Measurements from ENCODE around the gene UBE2O.

The UBE2O gene

DNA sequence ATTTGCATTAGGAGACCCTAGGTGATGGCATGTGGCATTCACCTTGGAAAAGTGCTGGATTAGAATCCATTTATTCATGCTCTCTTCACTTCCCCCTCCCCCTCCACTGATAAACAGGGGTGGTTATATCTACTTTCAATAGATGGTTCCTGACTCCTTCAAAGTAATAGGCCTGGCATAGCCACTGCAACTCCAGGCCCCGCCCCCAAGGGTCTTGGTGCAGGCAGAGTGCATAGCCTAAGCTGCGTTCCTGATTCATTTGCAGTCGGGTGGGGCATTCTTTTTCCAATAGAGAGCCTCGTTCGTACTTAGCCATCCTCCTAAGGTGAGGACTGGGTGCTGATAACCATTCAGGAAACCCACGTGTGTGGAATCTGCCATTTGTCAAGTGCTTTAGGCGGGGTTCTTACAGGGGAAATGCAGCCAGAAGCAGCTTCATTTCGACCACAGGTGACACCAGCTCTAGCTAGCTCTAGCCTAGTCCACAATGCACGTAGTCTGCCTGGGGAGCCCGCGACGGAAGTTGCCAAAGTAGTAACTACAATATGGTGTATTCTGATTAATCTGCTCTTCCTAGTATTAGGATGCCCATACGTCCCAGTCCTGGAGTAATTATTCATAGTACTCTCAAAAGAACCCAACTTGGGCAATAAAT, 11.1 kb downstream of the UBE2O start:
- Histone ChIP-seq H3K27ac (replicated peaks) (no peak overlapping the region), H3K27me3 (ENCODE audit: insufficient read depth, poor library complexity, severe bottlenecking) (no peaks in the 10 kb centered on the region), H3K4me3 (replicated peaks; ENCODE audit: insufficient read depth, low read length) (no peak overlapping the region)
- no peak for DNase-seq (ENCODE audit: low read depth in 1 of 2, low spot score in 1 of 2)
- no peak for TF ChIP-seq POLR2AphosphoS5 (IDR thresholded peaks at IDR 0.05; ENCODE audit: low read depth)
- TF ChIP-seq GABPA (IDR thresholded peaks at IDR 0.05; ENCODE audit: low read depth): no peak
- TF ChIP-seq, protein P1, sequence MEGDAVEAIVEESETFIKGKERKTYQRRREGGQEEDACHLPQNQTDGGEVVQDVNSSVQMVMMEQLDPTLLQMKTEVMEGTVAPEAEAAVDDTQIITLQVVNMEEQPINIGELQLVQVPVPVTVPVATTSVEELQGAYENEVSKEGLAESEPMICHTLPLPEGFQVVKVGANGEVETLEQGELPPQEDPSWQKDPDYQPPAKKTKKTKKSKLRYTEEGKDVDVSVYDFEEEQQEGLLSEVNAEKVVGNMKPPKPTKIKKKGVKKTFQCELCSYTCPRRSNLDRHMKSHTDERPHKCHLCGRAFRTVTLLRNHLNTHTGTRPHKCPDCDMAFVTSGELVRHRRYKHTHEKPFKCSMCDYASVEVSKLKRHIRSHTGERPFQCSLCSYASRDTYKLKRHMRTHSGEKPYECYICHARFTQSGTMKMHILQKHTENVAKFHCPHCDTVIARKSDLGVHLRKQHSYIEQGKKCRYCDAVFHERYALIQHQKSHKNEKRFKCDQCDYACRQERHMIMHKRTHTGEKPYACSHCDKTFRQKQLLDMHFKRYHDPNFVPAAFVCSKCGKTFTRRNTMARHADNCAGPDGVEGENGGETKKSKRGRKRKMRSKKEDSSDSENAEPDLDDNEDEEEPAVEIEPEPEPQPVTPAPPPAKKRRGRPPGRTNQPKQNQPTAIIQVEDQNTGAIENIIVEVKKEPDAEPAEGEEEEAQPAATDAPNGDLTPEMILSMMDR (IDR thresholded peaks at IDR 0.05; ENCODE audit: insufficient read depth, low read length): no peak
- TF ChIP-seq, protein P2, sequence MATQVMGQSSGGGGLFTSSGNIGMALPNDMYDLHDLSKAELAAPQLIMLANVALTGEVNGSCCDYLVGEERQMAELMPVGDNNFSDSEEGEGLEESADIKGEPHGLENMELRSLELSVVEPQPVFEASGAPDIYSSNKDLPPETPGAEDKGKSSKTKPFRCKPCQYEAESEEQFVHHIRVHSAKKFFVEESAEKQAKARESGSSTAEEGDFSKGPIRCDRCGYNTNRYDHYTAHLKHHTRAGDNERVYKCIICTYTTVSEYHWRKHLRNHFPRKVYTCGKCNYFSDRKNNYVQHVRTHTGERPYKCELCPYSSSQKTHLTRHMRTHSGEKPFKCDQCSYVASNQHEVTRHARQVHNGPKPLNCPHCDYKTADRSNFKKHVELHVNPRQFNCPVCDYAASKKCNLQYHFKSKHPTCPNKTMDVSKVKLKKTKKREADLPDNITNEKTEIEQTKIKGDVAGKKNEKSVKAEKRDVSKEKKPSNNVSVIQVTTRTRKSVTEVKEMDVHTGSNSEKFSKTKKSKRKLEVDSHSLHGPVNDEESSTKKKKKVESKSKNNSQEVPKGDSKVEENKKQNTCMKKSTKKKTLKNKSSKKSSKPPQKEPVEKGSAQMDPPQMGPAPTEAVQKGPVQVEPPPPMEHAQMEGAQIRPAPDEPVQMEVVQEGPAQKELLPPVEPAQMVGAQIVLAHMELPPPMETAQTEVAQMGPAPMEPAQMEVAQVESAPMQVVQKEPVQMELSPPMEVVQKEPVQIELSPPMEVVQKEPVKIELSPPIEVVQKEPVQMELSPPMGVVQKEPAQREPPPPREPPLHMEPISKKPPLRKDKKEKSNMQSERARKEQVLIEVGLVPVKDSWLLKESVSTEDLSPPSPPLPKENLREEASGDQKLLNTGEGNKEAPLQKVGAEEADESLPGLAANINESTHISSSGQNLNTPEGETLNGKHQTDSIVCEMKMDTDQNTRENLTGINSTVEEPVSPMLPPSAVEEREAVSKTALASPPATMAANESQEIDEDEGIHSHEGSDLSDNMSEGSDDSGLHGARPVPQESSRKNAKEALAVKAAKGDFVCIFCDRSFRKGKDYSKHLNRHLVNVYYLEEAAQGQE (IDR thresholded peaks at IDR 0.05; ENCODE audit: insufficient replicate concordance, low read depth): no peak
- no peak for TF ChIP-seq SPI1 (IDR thresholded peaks at IDR 0.05; ENCODE audit: borderline replicate concordance, low read depth)

DNA sequence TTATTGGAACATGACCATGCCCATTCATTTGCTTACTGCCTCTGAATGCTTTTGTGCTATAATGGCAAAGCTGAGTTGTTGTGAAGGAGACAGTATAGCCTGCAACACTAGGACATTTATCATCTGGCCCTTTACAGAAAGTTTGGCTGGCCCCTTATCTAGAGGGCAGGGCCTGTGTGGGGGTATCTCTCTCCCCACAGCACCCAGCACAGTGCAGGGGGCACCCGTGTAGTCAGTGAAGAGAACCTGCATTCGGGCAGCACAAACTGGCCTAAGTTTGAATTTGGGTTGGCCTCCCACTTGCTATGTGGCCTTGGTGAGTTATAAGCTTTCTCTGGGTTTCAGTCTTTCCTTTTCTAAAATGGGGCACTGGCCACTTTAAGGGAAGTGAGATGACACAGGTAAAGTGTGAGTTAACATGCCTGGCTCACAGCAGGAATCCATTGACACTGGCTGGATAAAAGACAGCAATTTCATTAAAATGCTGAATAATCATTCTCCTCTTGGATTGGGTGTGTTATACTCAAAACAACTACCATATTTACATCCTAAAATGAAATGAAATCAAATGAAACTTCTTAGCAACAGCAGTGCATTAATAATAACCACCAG, 12.1 kb downstream of the UBE2O start:
- H3K27ac ChIP-seq (replicated peaks): no peak overlapping the region

DNA sequence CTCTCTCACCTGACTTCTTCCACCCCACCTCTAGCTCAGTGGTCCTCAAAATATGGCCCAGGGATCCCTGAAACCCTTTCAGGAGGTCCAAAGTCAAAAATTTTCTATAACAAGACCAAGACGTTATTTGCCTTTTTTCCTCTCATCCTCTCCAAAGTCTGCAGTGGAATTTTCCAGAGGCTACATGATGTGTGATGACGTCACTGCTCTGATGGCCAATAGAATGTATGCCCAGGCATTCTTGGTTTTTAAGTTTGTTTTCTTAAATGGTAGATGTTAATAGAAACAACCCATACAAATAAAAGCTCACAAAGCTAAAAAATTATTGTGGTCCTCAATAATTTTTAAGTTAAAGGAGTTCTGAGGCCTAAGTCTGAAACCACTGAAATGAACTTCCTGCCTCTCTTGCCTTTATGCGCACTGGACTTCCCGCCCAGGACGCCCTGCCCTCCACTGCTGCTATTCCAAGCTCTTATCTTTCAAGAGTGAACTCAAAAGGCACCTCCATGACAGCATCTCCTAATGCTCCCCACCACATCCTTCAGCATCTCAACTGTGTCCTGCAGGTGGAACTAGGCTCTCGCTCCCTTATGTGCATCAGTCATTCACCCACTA, 13.5 kb downstream of the UBE2O start:
- no peak for DNase-seq (ENCODE audit: low read depth in 1 of 2, low spot score in 1 of 2)
- Histone ChIP-seq H3K27me3 (ENCODE audit: insufficient read depth, poor library complexity, severe bottlenecking) (no peaks in the 10 kb centered on the region), H3K4me3 (replicated peaks; ENCODE audit: insufficient read depth, low read length) (no peak overlapping the region), H3K27ac (replicated peaks) (no peak overlapping the region)
- TF ChIP-seq, protein P1 (IDR thresholded peaks at IDR 0.05; ENCODE audit: insufficient read depth, low read length): no peak
- TF ChIP-seq POLR2AphosphoS5 (IDR thresholded peaks at IDR 0.05; ENCODE audit: low read depth): no peak
- TF ChIP-seq GABPA (IDR thresholded peaks at IDR 0.05; ENCODE audit: low read depth): no peak
- no peak for TF ChIP-seq SPI1 (IDR thresholded peaks at IDR 0.05; ENCODE audit: borderline replicate concordance, low read depth)
- TF ChIP-seq, protein P2 (IDR thresholded peaks at IDR 0.05; ENCODE audit: insufficient replicate concordance, low read depth): no peak

More for the DNA sequence above, 12.1 kb downstream of the UBE2O start:
- Histone ChIP-seq H3K4me3 (replicated peaks; ENCODE audit: insufficient read depth, low read length) (no peak overlapping the region), H3K27me3 (ENCODE audit: insufficient read depth, poor library complexity, severe bottlenecking) (no peaks in the 10 kb centered on the region)
- DNase-seq (ENCODE audit: low read depth in 1 of 2, low spot score in 1 of 2): no peak
- TF ChIP-seq SPI1 (IDR thresholded peaks at IDR 0.05; ENCODE audit: borderline replicate concordance, low read depth) (no peak), GABPA (IDR thresholded peaks at IDR 0.05; ENCODE audit: low read depth) (no peak), POLR2AphosphoS5 (IDR thresholded peaks at IDR 0.05; ENCODE audit: low read depth) (no peak)
- TF ChIP-seq, protein P2 (IDR thresholded peaks at IDR 0.05; ENCODE audit: insufficient replicate concordance, low read depth): no peak
- TF ChIP-seq, protein P1 (IDR thresholded peaks at IDR 0.05; ENCODE audit: insufficient read depth, low read length): no peak

Data from HL-60 (cell line).